ENCODE data around the gene TMLHE.
"Not testable (repeated sequence)": the region's sequence is repeated elsewhere in the genome, so short reads cannot be mapped to it uniquely, and the experiment has no call there.

- TF ChIP-seq, protein P1, sequence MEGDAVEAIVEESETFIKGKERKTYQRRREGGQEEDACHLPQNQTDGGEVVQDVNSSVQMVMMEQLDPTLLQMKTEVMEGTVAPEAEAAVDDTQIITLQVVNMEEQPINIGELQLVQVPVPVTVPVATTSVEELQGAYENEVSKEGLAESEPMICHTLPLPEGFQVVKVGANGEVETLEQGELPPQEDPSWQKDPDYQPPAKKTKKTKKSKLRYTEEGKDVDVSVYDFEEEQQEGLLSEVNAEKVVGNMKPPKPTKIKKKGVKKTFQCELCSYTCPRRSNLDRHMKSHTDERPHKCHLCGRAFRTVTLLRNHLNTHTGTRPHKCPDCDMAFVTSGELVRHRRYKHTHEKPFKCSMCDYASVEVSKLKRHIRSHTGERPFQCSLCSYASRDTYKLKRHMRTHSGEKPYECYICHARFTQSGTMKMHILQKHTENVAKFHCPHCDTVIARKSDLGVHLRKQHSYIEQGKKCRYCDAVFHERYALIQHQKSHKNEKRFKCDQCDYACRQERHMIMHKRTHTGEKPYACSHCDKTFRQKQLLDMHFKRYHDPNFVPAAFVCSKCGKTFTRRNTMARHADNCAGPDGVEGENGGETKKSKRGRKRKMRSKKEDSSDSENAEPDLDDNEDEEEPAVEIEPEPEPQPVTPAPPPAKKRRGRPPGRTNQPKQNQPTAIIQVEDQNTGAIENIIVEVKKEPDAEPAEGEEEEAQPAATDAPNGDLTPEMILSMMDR (IDR thresholded peaks at IDR 0.05) = not testable (repeated sequence)
- TF ChIP-seq POLR2A, EP300 (IDR thresholded peaks at IDR 0.05): not testable (repeated sequence)
Observed at GRCh38 chrX:155491421-155491820, 121.3 kb downstream of the TMLHE start.
